ENCODE results near the gene UFC1. TPM values are rescaled to one million over a fixed set of nuclear protein-coding genes. Genes with fewer than 3 reads are reported as not detected.

The UFC1 gene
- total and polyA plus RNA-seq, 2 of the 13 experiments (the other 11 are each of a cell fraction or from before 2014, with no cell fraction given), result 72.8 to 85.2 TPM

DNA sequence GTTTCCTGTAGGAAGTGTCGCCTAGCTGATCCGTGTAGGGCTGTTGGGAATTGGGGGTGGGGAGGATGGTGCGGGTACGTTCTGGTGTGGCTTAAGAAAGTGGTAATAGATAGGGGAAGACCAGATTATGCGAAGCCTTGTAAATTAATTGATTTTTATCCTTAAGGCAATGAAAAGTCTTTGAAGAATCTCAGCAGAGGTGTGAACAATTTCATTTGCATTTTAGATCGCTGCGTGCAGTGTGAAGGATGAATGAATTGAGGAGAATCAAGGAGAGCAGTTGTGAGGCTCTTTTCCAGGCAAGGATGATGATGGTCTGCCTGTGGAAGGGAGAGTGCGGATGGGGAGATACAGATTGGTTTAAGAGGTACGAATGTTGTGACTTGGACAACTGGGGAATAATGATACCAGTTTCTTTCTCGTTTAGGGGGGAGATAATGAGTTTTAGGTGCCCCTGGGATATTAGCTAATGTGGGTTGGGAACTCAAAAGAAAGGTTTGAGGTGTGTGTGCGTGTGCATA, 20.5 kb upstream of the UFC1 start (continued):
- TF ChIP-seq, protein P1, sequence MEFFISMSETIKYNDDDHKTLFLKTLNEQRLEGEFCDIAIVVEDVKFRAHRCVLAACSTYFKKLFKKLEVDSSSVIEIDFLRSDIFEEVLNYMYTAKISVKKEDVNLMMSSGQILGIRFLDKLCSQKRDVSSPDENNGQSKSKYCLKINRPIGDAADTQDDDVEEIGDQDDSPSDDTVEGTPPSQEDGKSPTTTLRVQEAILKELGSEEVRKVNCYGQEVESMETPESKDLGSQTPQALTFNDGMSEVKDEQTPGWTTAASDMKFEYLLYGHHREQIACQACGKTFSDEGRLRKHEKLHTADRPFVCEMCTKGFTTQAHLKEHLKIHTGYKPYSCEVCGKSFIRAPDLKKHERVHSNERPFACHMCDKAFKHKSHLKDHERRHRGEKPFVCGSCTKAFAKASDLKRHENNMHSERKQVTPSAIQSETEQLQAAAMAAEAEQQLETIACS (CRISPR knock-in tag; IDR thresholded peaks at IDR 0.05), result 0 out of 2 replicates have a peak, but pooled peaks have one; percentile 18
- TF ChIP-seq ZKSCAN8 (CRISPR knock-in tag; IDR thresholded peaks at IDR 0.05; ENCODE audit: borderline replicate concordance) (no peak), GZF1 (CRISPR knock-in tag; IDR thresholded peaks at IDR 0.05) (no peak), ZNF567 (CRISPR knock-in tag; IDR thresholded peaks at IDR 0.05; ENCODE audit: borderline replicate concordance) (no peak), ZFYVE20 (CRISPR knock-in tag; IDR thresholded peaks at IDR 0.05; ENCODE audit: borderline replicate concordance, low read depth) (no peak), ZNF746 (CRISPR knock-in tag; IDR thresholded peaks at IDR 0.05) (no peak), TBX2 (CRISPR knock-in tag; IDR thresholded peaks at IDR 0.05; ENCODE audit: borderline replicate concordance) (0 out of 2 replicates have a peak, but pooled peaks have one; percentile 57), NKX3-1 (CRISPR knock-in tag; IDR thresholded peaks at IDR 0.05) (no peak), ELF4 (CRISPR knock-in tag; IDR thresholded peaks at IDR 0.05; ENCODE audit: borderline replicate concordance) (peak; percentile 86; the same call in 1 of the 2 replicates), NFRKB (IDR thresholded peaks at IDR 0.05) (no peak), AHR (CRISPR knock-in tag; IDR thresholded peaks at IDR 0.05) (no peak), FOXO1 (CRISPR knock-in tag; IDR thresholded peaks at IDR 0.05) (no peak), CCAR2 (optimal IDR thresholded peaks at IDR 0.05; ENCODE audit: low read depth, low read length) (no peak)
- TF ChIP-seq, protein P2, sequence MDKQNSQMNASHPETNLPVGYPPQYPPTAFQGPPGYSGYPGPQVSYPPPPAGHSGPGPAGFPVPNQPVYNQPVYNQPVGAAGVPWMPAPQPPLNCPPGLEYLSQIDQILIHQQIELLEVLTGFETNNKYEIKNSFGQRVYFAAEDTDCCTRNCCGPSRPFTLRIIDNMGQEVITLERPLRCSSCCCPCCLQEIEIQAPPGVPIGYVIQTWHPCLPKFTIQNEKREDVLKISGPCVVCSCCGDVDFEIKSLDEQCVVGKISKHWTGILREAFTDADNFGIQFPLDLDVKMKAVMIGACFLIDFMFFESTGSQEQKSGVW (CRISPR knock-in tag; IDR thresholded peaks at IDR 0.05; ENCODE audit: borderline replicate concordance), result no peak
- TF ChIP-seq, protein P3, sequence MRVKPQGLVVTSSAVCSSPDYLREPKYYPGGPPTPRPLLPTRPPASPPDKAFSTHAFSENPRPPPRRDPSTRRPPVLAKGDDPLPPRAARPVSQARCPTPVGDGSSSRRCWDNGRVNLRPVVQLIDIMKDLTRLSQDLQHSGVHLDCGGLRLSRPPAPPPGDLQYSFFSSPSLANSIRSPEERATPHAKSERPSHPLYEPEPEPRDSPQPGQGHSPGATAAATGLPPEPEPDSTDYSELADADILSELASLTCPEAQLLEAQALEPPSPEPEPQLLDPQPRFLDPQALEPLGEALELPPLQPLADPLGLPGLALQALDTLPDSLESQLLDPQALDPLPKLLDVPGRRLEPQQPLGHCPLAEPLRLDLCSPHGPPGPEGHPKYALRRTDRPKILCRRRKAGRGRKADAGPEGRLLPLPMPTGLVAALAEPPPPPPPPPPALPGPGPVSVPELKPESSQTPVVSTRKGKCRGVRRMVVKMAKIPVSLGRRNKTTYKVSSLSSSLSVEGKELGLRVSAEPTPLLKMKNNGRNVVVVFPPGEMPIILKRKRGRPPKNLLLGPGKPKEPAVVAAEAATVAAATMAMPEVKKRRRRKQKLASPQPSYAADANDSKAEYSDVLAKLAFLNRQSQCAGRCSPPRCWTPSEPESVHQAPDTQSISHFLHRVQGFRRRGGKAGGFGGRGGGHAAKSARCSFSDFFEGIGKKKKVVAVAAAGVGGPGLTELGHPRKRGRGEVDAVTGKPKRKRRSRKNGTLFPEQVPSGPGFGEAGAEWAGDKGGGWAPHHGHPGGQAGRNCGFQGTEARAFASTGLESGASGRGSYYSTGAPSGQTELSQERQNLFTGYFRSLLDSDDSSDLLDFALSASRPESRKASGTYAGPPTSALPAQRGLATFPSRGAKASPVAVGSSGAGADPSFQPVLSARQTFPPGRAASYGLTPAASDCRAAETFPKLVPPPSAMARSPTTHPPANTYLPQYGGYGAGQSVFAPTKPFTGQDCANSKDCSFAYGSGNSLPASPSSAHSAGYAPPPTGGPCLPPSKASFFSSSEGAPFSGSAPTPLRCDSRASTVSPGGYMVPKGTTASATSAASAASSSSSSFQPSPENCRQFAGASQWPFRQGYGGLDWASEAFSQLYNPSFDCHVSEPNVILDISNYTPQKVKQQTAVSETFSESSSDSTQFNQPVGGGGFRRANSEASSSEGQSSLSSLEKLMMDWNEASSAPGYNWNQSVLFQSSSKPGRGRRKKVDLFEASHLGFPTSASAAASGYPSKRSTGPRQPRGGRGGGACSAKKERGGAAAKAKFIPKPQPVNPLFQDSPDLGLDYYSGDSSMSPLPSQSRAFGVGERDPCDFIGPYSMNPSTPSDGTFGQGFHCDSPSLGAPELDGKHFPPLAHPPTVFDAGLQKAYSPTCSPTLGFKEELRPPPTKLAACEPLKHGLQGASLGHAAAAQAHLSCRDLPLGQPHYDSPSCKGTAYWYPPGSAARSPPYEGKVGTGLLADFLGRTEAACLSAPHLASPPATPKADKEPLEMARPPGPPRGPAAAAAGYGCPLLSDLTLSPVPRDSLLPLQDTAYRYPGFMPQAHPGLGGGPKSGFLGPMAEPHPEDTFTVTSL (CRISPR knock-in tag; IDR thresholded peaks at IDR 0.05; ENCODE audit: borderline replicate concordance), result no peak

Data from HepG2 (cell line).